DOHH2 (cell line): Measurements from ENCODE around the gene FAIM2.

Source experiments
- CTCF ChIP-seq: fragments of 200-600 bp; sonication (generic); IDR thresholded peaks from one replicate; pipeline ENCODE4 v1.5.1; 2014; ENCODE audit warnings: antibody characterized with exemption, mild to moderate bottlenecking, low read depth, low read length; ENCODE audit not compliant: poor library complexity, severe bottlenecking
- EZH2phosphoT487 ChIP-seq: fragments of 200-600 bp; sonication (generic); IDR thresholded peaks from 2 replicates; pipeline ENCODE4 v1.6.1; 2017; ENCODE audit warnings: borderline replicate concordance, mild to moderate bottlenecking, antibody characterized with exemption, low read length, moderate library complexity, mixed read lengths

GRCh38 chr12:49887091-49887490 lies 16.6 kb downstream of the FAIM2 start:
- TF ChIP-seq CTCF (no peak), EZH2phosphoT487 (no peak)
